Liver (tissue), 9 donors: ENCODE measurements around the gene MTRF1. TPM values are rescaled to one million over a fixed set of nuclear protein-coding genes. Genes with fewer than 3 reads are reported as not detected.

ENCODE experiments used
- DNase-seq: peaks from one replicate; pipeline ENCODE4 v3.0.0-alpha.2; 2017; ENCODE audit warnings: low spot score
- H3K27ac ChIP-seq, 2 donors: one replicate each; pipeline ENCODE4 v1.7.0; 2013; ENCODE audit warnings: inconsistent platforms in 2 of 2, low read length in 2 of 2, control low read depth in 1 of 2, low read depth in 1 of 2, mild to moderate bottlenecking in 1 of 2
- H3K27me3 ChIP-seq, 4 donors: one replicate each; pipeline versions ENCODE4 v1.6.1 to v1.7.0; 2013; ENCODE audit warnings: low read length in 3 of 4, inconsistent platforms in 1 of 4, mild to moderate bottlenecking in 1 of 4, moderate library complexity in 1 of 4; ENCODE audit not compliant: control insufficient read depth in 4 of 4, insufficient read depth in 4 of 4
- H3K36me3 ChIP-seq, 4 donors: one replicate each; pipeline versions ENCODE4 v1.6.1 to v1.7.0; 2013; ENCODE audit warnings: low read length in 3 of 4, mild to moderate bottlenecking in 3 of 4, low read depth in 1 of 4, moderate library complexity in 1 of 4; ENCODE audit not compliant: control insufficient read depth in 4 of 4, insufficient read depth in 3 of 4
- H3K4me1 ChIP-seq, 4 donors: one replicate each; pipeline versions ENCODE4 v1.6.1 to v1.7.0; 2013; ENCODE audit warnings: low read length in 3 of 4, mild to moderate bottlenecking in 3 of 4, moderate library complexity in 1 of 4; ENCODE audit not compliant: control insufficient read depth in 4 of 4, insufficient read depth in 4 of 4
- H3K4me3 ChIP-seq, 3 donors: one replicate each; pipeline versions ENCODE4 v1.6.1 to v1.7.0; 2013; ENCODE audit warnings: low read length in 3 of 3, control low read depth in 1 of 3, low read depth in 1 of 3, mild to moderate bottlenecking in 1 of 3
- H3K9ac ChIP-seq, 2 donors: one replicate each; pipeline ENCODE4 v1.7.0; 2013; ENCODE audit warnings: low read length in 2 of 2, mild to moderate bottlenecking in 2 of 2, moderate library complexity in 2 of 2, control low read depth in 1 of 2, low read depth in 1 of 2
- H3K9me3 ChIP-seq, 4 donors: one replicate each; pipeline versions ENCODE4 v1.6.1 to v1.7.0; 2013; ENCODE audit warnings: low read length in 3 of 4; ENCODE audit not compliant: control insufficient read depth in 4 of 4
- ATF3 ChIP-seq: IDR thresholded peaks from 2 replicates; pipeline ENCODE4 v1.6.1; 2016; ENCODE audit warnings: antibody characterized with exemption
- CTCF ChIP-seq: fragments of 150-350 bp; IDR thresholded peaks from 2 replicates; pipeline ENCODE4 v1.5.1; 2017; ENCODE audit warnings: improper control_type of control experiment, low read depth, low read length; ENCODE audit not compliant: missing input control
- EGR1 ChIP-seq, 2 donors: IDR thresholded peaks; 2 replicates each; pipeline ENCODE4 v1.6.1; 2016 to 2018; ENCODE audit warnings: antibody characterized with exemption in 2 of 2, low read depth in 2 of 2
- FOXA1 ChIP-seq: IDR thresholded peaks from 2 replicates; pipeline ENCODE4 v1.6.1; 2016; ENCODE audit warnings: antibody characterized with exemption
- FOXA2 ChIP-seq: IDR thresholded peaks from 2 replicates; pipeline ENCODE4 v1.6.1; 2016; ENCODE audit warnings: antibody characterized with exemption
- GABPA ChIP-seq, 2 donors: IDR thresholded peaks in 1 of 2; conservative IDR thresholded peaks in 1 of 2; 2 replicates each; pipeline ENCODE4 v1.6.1; 2016; ENCODE audit warnings: antibody characterized with exemption in 2 of 2, mild to moderate bottlenecking in 1 of 2, moderate library complexity in 1 of 2
- HNF4A ChIP-seq, 2 donors: conservative IDR thresholded peaks; 2 replicates each; pipeline ENCODE4 v1.6.1; 2016; ENCODE audit warnings: antibody characterized with exemption in 2 of 2, mild to moderate bottlenecking in 2 of 2
- HNF4G ChIP-seq: IDR thresholded peaks from 2 replicates; pipeline ENCODE4 v1.6.1; 2016; ENCODE audit warnings: antibody characterized with exemption
- JUND ChIP-seq, 2 donors: IDR thresholded peaks; 2 replicates each; pipeline ENCODE4 v1.6.1; 2016; ENCODE audit warnings: antibody characterized with exemption in 2 of 2
- MAX ChIP-seq: IDR thresholded peaks from 2 replicates; pipeline ENCODE4 v1.6.1; 2016; ENCODE audit warnings: antibody characterized with exemption
- NR2F2 ChIP-seq: IDR thresholded peaks from 2 replicates; pipeline ENCODE4 v1.6.1; 2016; ENCODE audit warnings: antibody characterized with exemption
- RAD21 ChIP-seq, 2 donors: IDR thresholded peaks; 2 replicates each; pipeline ENCODE4 v1.6.1; 2016; ENCODE audit warnings: antibody characterized with exemption in 2 of 2, mild to moderate bottlenecking in 2 of 2
- REST ChIP-seq: IDR thresholded peaks from 2 replicates; pipeline ENCODE4 v1.6.1; 2016; ENCODE audit warnings: antibody characterized with exemption, mild to moderate bottlenecking
- RXRA ChIP-seq, 2 donors: IDR thresholded peaks; 2 replicates each; pipeline ENCODE4 v1.6.1; 2017 to 2018; ENCODE audit warnings: antibody characterized with exemption in 2 of 2, mild to moderate bottlenecking in 1 of 2
- SP1 ChIP-seq: IDR thresholded peaks from 2 replicates; pipeline ENCODE4 v1.6.1; 2018; ENCODE audit warnings: antibody characterized with exemption, mild to moderate bottlenecking
- TAF1 ChIP-seq: conservative IDR thresholded peaks from 2 replicates; pipeline ENCODE4 v1.6.1; 2016; ENCODE audit warnings: antibody characterized with exemption, mild to moderate bottlenecking
- YY1 ChIP-seq: IDR thresholded peaks from 2 replicates; pipeline ENCODE4 v1.6.1; 2016; ENCODE audit warnings: antibody characterized with exemption, mild to moderate bottlenecking
- ZBTB33 ChIP-seq: IDR thresholded peaks from 2 replicates; pipeline ENCODE4 v1.6.1; 2016; ENCODE audit warnings: antibody characterized with exemption
- WGBS: extraction: QIAGEN DNeasy Blood & Tissue Kit; methylation state at CpG from one replicate; pipeline ENCODE4 v1.1.7; 2013; 5-methylcytosine and 5-hydroxymethylcytosine counted together
- polyA plus RNA-seq, 2 donors: library from polyadenylated mRNA; stranded (reverse) in 1 of 2; unstranded in 1 of 2; fragments of 200-250 nt in 1 of 2; fragments of >200 nt in 1 of 2; fragmentation: Nextera tagmentation in 1 of 2; extraction: Ambion mirVana in 1 of 2; gene quantifications; one replicate each; pipeline versions ENCODE4 v1.2.1 to v1.2.3, GENCODE V29; 2013 to 2015
- total RNA-seq, 2 donors: library from RNA; depleted of rRNA; stranded (reverse); fragments of >200 nt; gene quantifications; one replicate each; pipeline ENCODE4 v1.2.3, GENCODE V29; 2014
- donor health status: healthy.
- donor health status: healthy.
- donor health status: healthy.
- donor health status: healthy.
- donor health status: healthy.

Gene MTRF1
- total and polyA plus RNA-seq, 4 donors = 4.9 to 11.0 (median 9.9) TPM

- H3K27ac ChIP-seq = no peak overlapping the region
- WGBS = 91% methylated on average over 5 of the region's 5 CpGs
- H3K36me3 ChIP-seq = no peaks in the 10 kb centered on the region
- H3K27me3 ChIP-seq = no peaks in the 10 kb centered on the region
- H3K4me3 ChIP-seq = no peak overlapping the region
- no peaks in the 10 kb centered on the region for H3K9me3 ChIP-seq
- no peak overlapping the region for H3K9ac ChIP-seq
- H3K4me1 ChIP-seq = no peaks in the 10 kb centered on the region
- TF ChIP-seq RXRA (IDR thresholded peaks at IDR 0.05) (no peak), FOXA1 (no peak)
- DNase-seq = no peak
Measured at GRCh38 chr13:41286370-41286769, 23.0 kb upstream of the MTRF1 start.

GRCh38 chr13:41284512-41285288, 21.3 kb upstream of the MTRF1 start:
- H3K4me3 ChIP-seq = no peak overlapping the region
- no peak overlapping the region for H3K9ac ChIP-seq
- no peaks in the 10 kb centered on the region for H3K27me3 ChIP-seq
- no peak overlapping the region for H3K27ac ChIP-seq
- no peaks in the 10 kb centered on the region for H3K4me1 ChIP-seq
- DNase-seq = no peak
- H3K9me3 ChIP-seq = no peaks in the 10 kb centered on the region
- no peak for TF ChIP-seq HNF4G
- no peak for TF ChIP-seq CTCF
- TF ChIP-seq EGR1 (IDR thresholded peaks at IDR 0.05; ENCODE audit: low read depth in 2 of 2) = no peak
- TF ChIP-seq RAD21 (IDR thresholded peaks at IDR 0.05) = no peak
- no peak for TF ChIP-seq ZBTB33
- TF ChIP-seq MAX = no peak
- no peak for TF ChIP-seq NR2F2
- TF ChIP-seq RXRA (IDR thresholded peaks at IDR 0.05) = no peak
- TF ChIP-seq ATF3 = no peak
- no peak for TF ChIP-seq FOXA2
- TF ChIP-seq TAF1 = no peak
- no peak for TF ChIP-seq SP1
- TF ChIP-seq YY1 = no peak
- no peak for TF ChIP-seq REST
- TF ChIP-seq GABPA (IDR thresholded peaks at IDR 0.05 in 1 of 2, conservative IDR thresholded peaks at IDR 0.05 in 1 of 2) = no peak
- TF ChIP-seq JUND (IDR thresholded peaks at IDR 0.05) = no peak
- no peak for TF ChIP-seq HNF4A (conservative IDR thresholded peaks at IDR 0.05)
- TF ChIP-seq FOXA1 = no peak
- 91% methylated on average over 13 of the region's 13 CpGs for WGBS
- no peaks in the 10 kb centered on the region for H3K36me3 ChIP-seq
